Skin of body (tissue), 2 donors: ENCODE results near the gene RCCD1. TPM values are rescaled to one million over a fixed set of nuclear protein-coding genes. Genes with fewer than 3 reads are reported as not detected.
"Not testable (repeated sequence)": the region's sequence is repeated elsewhere in the genome, so short reads cannot be mapped to it uniquely, and the experiment has no call there.

ENCODE experiments used
- DNase-seq: peaks from one replicate; lab custom pipeline; 2025; lab: John Stamatoyannopoulos, UW
- total RNA-seq: library from RNA; depleted of rRNA; stranded (reverse); fragments of >200 nt; gene quantifications from one replicate; pipeline ENCODE4 v1.2.3, GENCODE V29; 2014

RCCD1 gene
- total RNA-seq, 1 donor from 2014 or later = 12.9 TPM

GRCh38 chr15:90917569-90917968 lies 37.1 kb upstream of the RCCD1 start:
- no peak for DNase-seq

DNA sequence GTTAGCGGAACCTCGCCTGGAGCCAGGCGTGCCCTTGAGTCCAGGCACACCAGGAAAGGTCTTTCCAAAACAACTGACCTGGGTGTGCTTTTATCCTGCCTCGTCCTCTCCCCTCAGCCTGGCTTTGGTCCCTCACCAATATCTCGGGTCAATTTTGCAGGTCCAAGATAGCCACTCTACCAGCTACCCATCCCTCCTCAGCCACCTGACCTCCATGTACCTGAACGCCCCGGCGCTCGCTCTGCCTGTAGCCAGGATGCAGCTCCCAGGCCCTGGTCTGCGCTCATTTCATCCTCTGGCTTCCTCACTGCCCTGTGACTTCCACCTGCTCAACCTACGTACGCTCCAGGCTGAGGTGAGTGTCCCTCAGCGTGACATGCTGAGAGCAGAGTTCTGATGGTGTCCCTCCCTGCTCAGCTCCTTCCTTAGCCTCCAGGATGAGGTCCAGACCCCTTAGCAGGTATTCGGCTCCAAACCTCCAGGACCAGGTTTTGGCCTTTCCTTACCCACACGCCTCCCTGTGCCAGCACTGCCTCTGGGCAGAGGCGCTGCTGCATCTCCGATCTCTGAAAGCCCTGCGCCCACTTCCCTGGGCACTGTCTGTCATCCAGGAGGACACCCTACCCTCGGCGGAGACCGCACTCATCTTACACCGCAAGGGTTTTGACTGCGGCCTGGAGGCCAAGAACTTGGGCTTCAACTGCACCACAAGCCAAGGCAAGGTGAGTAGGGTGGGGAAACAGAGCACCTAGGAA lies 36.5 kb upstream of the RCCD1 start:
- no peak for DNase-seq

GRCh38 chr15:90918835-90919234 lies 35.8 kb upstream of the RCCD1 start:
- no peak for DNase-seq

- no peak for DNase-seq
Observed at GRCh38 chr15:90921887-90922286, 32.8 kb upstream of the RCCD1 start.

- not testable (repeated sequence) for DNase-seq
Observed at GRCh38 chr15:90922712-90923322, 31.9 kb upstream of the RCCD1 start.

DNA sequence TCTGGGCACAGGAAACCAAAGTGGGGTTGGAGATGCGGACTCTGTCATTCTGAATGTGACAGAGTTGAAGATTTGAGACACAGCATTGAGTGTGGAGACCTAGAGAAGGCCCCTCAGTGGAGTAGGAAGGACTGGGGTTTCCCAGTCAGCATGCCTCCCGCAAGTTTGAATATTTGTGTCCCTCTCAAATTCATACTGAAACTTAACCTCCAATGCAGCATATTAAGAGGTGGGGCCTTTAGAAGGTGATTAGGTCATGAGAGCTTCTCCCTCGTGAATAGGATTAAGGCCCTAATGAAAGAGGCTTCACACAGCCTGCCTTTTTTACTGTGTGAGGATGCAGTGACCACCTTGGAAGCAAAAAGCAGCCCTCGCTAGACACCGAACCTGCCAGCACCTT lies 30.3 kb upstream of the RCCD1 start:
- no peak for DNase-seq

GRCh38 chr15:90926766-90927165 lies 27.9 kb upstream of the RCCD1 start:
- DNase-seq = not testable (repeated sequence)

GRCh38 chr15:90928106-90928505 lies 26.6 kb upstream of the RCCD1 start:
- not testable (repeated sequence) for DNase-seq

GRCh38 chr15:90929246-90930019 lies 25.3 kb upstream of the RCCD1 start:
- peak; percentile 72 for DNase-seq

DNA sequence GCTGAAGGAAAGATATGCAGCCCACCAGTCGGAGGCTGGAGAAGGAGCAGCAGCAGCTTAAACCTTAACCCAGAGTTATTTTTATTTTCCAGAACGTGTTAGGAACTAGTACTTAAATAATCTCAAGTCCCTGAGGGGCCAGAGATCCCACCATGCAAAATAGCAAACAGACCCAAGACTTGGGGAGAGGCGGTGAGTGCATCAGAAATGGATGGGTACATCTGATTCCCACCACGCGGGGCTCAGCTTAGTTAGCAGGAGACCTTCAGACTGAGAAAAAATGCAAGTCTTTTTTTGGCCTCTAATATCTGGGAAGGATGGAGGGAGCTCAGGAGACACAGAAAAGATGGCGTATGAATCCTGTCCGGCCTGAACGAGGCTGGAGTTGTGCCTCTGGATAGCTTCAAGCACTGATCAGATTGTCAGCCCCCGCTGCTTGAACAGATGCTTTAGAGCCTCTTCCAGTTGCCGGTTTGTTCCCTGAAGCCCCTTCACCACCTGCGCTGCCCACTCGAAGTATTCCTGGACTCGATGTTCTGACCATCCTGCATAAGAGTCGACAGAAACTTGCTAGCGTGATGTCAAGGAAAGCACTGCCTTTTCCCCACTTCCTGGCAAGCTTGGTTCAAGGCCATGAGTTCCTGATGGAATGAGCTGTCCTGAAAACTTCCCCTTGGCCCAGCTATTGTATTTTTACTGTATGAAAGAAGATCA lies 23.7 kb upstream of the RCCD1 start:
- no peak for DNase-seq

GRCh38 chr15:90931575-90931827 lies 23.2 kb upstream of the RCCD1 start:
- DNase-seq = no peak

GRCh38 chr15:90931828-90932659 lies 22.6 kb upstream of the RCCD1 start, which contains the start of gene HDDC3:
Gene HDDC3 (minus strand): TSS chr15:90932549. CDS start chr15:90932540, 9 bp downstream.
- DNase-seq = peak; percentile 54

GRCh38 chr15:90932660-90932991 lies 22.1 kb upstream of the RCCD1 start:
- DNase-seq = no peak

DNA sequence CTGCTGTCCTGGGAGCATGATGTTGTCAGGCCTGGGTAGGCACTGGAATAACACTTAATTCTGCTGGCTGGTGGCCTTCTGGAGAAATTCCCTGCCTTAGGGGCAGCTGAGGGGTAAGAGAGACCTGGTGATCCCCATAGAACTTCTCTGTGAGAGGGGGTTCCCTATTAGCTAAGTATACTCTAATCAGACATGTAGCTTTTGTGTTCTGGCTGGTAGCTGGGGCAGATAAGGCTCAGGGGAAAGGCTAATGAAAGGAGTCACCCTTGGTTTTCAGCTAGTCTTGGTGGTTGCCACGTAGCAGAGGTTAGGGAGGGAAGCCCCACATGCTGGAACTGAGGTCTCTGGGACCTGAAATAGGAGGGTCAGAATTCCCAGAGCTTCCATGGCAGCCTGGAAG lies 21.4 kb upstream of the RCCD1 start:
- no peak for DNase-seq

- peak; percentile 40 for DNase-seq
Observed at GRCh38 chr15:90934256-90934948, 20.3 kb upstream of the RCCD1 start.

DNA sequence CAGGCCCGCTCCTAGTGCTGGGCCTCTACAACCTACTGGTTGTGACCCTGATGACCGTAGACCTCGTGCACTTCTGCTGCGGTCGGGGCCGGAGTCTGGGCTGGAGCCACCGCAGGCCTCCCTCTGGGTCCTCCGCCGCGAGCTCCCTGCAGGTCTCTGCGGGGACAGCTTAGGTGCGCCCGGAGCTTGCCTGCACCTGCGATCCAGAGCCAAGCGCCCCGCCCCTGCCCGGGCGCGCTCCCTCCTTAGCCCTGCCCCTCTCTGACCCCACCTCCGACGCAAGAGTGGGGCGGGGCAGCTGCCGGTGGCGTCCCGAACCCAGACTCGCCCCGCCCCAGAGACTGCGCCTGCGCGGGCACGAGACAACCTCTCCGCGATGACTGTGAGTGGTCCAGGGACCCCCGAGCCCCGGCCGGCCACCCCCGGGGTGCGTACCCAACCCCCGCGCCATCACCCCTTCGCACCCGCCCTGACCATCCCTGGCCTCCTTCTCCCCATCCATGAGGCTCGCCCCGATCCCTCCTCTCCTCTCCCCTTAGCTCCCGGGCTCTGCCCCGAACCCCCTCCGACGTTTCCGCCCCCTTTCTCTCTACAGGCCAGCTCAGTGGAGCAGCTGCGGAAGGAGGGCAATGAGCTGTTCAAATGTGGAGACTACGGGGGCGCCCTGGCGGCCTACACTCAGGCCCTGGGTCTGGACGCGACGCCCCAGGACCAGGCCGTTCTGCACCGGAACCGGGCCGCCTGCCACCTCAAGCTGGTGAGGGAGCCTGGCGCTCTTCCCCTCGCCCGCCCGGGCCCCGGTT lies 19.5 kb upstream of the RCCD1 start, which contains the start of gene UNC45A:
TSS of gene UNC45A (plus strand) at position 337 of the 803 bp plus-strand sequence. CDS start at position 377, 40 bp downstream.
- DNase-seq = peak; percentile 67

DNA sequence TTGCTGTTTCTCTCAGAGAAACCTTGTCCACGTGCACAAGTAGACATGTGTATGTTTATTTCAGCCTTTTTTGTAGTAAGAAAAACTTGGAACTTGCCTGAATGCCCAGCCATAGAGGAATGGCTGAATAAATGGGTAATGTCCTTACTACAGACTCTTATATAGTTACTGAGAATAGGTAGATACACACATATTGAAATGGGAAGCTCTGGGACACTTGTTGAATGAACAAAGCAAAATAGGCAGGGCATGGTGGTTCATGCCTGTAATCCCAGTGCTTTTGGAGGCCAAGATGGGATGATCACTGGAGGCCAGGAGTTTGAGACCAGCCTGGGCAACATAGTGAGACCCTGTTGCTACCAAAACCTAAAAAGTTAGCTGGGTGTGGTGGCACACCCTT lies 17.9 kb upstream of the RCCD1 start:
- no peak for DNase-seq

DNA sequence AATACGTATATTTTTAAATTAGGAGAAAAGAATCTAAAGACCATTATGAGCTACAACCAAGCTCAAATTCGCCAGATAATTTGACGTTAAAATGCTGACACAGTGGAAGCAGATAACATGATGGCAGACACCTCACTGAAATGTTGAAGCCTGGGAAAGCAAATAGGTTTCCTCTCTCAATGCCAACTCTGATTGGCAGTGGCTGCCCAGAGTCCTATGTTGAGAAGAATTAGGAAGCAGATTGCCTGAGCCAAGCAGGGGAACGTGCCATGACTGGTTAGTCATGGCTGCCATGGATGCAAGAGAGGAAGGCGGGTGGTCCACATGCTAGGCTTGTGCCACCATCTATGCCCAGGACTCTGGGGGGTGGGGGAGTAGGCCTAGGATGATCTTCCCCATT lies 16.4 kb upstream of the RCCD1 start:
- DNase-seq = no peak

DNA sequence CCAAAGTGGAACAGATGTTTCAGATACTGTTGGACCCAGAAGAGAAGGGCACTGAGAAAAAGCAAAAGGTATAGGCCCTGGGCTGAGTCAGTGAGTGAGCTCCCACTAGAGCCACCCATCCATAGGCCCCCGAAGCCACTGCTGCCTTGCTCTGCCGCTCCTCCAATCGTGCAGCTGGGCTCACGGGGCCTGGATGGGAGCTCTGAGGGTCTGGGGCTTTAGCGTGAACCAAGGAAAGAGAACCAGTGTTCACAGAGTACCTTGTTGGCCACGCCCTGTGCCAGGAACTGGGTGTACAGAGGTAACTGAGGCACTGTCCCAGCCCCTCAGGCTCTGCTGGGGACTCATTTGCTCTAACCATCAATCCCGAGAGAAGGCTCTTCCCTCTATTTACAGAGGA lies 14.9 kb upstream of the RCCD1 start:
- no peak for DNase-seq

GRCh38 chr15:90941038-90941437 lies 13.6 kb upstream of the RCCD1 start:
- no peak for DNase-seq
